ENCODE results near the gene OR5A2.
"Not testable (repeated sequence)": the region's sequence is repeated elsewhere in the genome, so short reads cannot be mapped to it uniquely, and the experiment has no call there.

The OR5A2 gene

GRCh38 chr11:59394186-59394585, 32.0 kb downstream of the OR5A2 start:
- no peak for DNase-seq (ENCODE audit: low read depth)

- DNase-seq (ENCODE audit: low read depth): no peak
Measured at GRCh38 chr11:59380263-59381059, 45.8 kb downstream of the OR5A2 start.

GRCh38 chr11:59372324-59372723, 53.9 kb downstream of the OR5A2 start:
- not testable (repeated sequence) for DNase-seq (ENCODE audit: low read depth)

GRCh38 chr11:59368238-59369022, 57.8 kb downstream of the OR5A2 start:
- no peak for DNase-seq (ENCODE audit: low read depth)
